ENCODE measurements around the gene STRADB. TPM values are rescaled to one million over a fixed set of nuclear protein-coding genes. Genes with fewer than 3 reads are reported as not detected.

Gene STRADB
- total RNA-seq, 4 donors from 2014 or later, result 9.3 to 34.9 (median 13.0) TPM

GRCh38 chr2:201484805-201485204 lies 33.3 kb downstream of the STRADB start:
- 6 to 35% methylated on average over 2 to 4 of the region's 4 CpGs for WGBS, 2 donors (ENCODE audit: low coverage in 1 of 2)
- no peak for TF ChIP-seq CTCF (IDR thresholded peaks at IDR 0.05)
- no peak for TF ChIP-seq POLR2AphosphoS5 (IDR thresholded peaks at IDR 0.05)
- TF ChIP-seq POLR2A (IDR thresholded peaks at IDR 0.05), result no peak
- no peak for TF ChIP-seq EP300 (IDR thresholded peaks at IDR 0.05)
- ATAC-seq, result no peak
- Histone ChIP-seq H3K27ac (no peak overlapping the region), H3K9me3 (no peaks in the 10 kb centered on the region), H3K4me3 (no peak overlapping the region), H3K27me3 (no peaks in the 10 kb centered on the region), H3K36me3 (peaks cover 0 to 31% of the 10 kb centered on the region in 2 donors), H3K4me1 (no peaks in the 10 kb centered on the region)

- 69 to 74% methylated on average over 4 of the region's 4 CpGs for WGBS, 2 donors (ENCODE audit: low coverage in 1 of 2)
- no peaks in the 10 kb centered on the region for H3K9me3 ChIP-seq
- TF ChIP-seq CTCF (IDR thresholded peaks at IDR 0.05), result no peak
- no peak overlapping the region for H3K4me3 ChIP-seq
- no peak overlapping the region for H3K27ac ChIP-seq
- H3K27me3 ChIP-seq, result no peaks in the 10 kb centered on the region
- no peak for ATAC-seq
- no peaks in the 10 kb centered on the region for H3K36me3 ChIP-seq
- H3K4me1 ChIP-seq, result no peaks in the 10 kb centered on the region
Measured at GRCh38 chr2:201490291-201490690, 38.8 kb downstream of the STRADB start.

GRCh38 chr2:201496785-201497184 lies 45.2 kb downstream of the STRADB start:
- Histone ChIP-seq H3K27me3 (no peaks in the 10 kb centered on the region), H3K4me1 (no peaks in the 10 kb centered on the region), H3K27ac (no peak overlapping the region), H3K4me3 (no peak overlapping the region), H3K36me3 (no peaks in the 10 kb centered on the region), H3K9me3 (peaks cover 0 to 4% (median 0%) of the 10 kb centered on the region in 3 donors)
- TF ChIP-seq CTCF (IDR thresholded peaks at IDR 0.05) (no peak), POLR2A (IDR thresholded peaks at IDR 0.05) (no peak), EP300 (IDR thresholded peaks at IDR 0.05) (no peak), POLR2AphosphoS5 (IDR thresholded peaks at IDR 0.05) (no peak)
- 67 to 80% methylated on average over 1 of the region's 1 CpG for WGBS, 2 donors (ENCODE audit: low coverage in 1 of 2)
- no peak for ATAC-seq

GRCh38 chr2:201500534-201500933 lies 49.0 kb downstream of the STRADB start:
- no peak for ATAC-seq
- 62 to 85% methylated on average over 3 of the region's 3 CpGs for WGBS, 2 donors (ENCODE audit: low coverage in 1 of 2)
- H3K27ac ChIP-seq, result no peak overlapping the region
- H3K36me3 ChIP-seq, result no peaks in the 10 kb centered on the region
- no peak overlapping the region for H3K4me3 ChIP-seq
- peaks cover 0 to 28% (median 0%) of the 10 kb centered on the region in 3 donors for H3K9me3 ChIP-seq
- no peaks in the 10 kb centered on the region for H3K4me1 ChIP-seq
- TF ChIP-seq CTCF (IDR thresholded peaks at IDR 0.05) (no peak), EP300 (IDR thresholded peaks at IDR 0.05) (no peak), POLR2AphosphoS5 (IDR thresholded peaks at IDR 0.05) (no peak), POLR2A (IDR thresholded peaks at IDR 0.05) (no peak)
- no peaks in the 10 kb centered on the region for H3K27me3 ChIP-seq

- no peak for ATAC-seq
- 85% methylated on average over 2 of the region's 2 CpGs; no CpG with 5 or more reads in 1 of the 2 donors for WGBS, 2 donors (ENCODE audit: low coverage in 1 of 2)
- Histone ChIP-seq H3K27me3 (no peaks in the 10 kb centered on the region), H3K27ac (no peak overlapping the region), H3K4me1 (no peaks in the 10 kb centered on the region), H3K9me3 (peaks cover 0 to 28% (median 0%) of the 10 kb centered on the region in 3 donors), H3K4me3 (no peak overlapping the region), H3K36me3 (no peaks in the 10 kb centered on the region)
- TF ChIP-seq POLR2A (IDR thresholded peaks at IDR 0.05), result no peak
- no peak for TF ChIP-seq POLR2AphosphoS5 (IDR thresholded peaks at IDR 0.05)
- TF ChIP-seq CTCF (IDR thresholded peaks at IDR 0.05), result no peak
- no peak for TF ChIP-seq EP300 (IDR thresholded peaks at IDR 0.05)
Measured at GRCh38 chr2:201502713-201503112, 51.2 kb downstream of the STRADB start.

All from gastroesophageal sphincter (tissue), 4 donors.